H9 (cell line): ENCODE measurements around the gene CA9. TPM values are rescaled to one million over a fixed set of nuclear protein-coding genes. Genes with fewer than 3 reads are reported as not detected.

Experiments used
- DNase-seq: peaks from one replicate; pipeline ENCODE4 v3.0.0-alpha.2; 2017
- H2AFZ ChIP-seq: one replicate; pipeline ENCODE4 v1.6.1; 2013; ENCODE audit warnings: mild to moderate bottlenecking, low read length, control low read depth, moderate library complexity
- H2AK5ac ChIP-seq: 2 replicates; pipeline ENCODE4 v1.6.1; 2013; ENCODE audit warnings: low read length, control low read depth, mixed read lengths; ENCODE audit not compliant: insufficient read length
- H2BK120ac ChIP-seq: one replicate; pipeline ENCODE4 v1.6.1; 2013; ENCODE audit warnings: low read depth, mild to moderate bottlenecking, low read length, control low read depth, inconsistent platforms; ENCODE audit not compliant: poor library complexity, severe bottlenecking
- H2BK12ac ChIP-seq: 2 replicates; pipeline ENCODE4 v1.6.1; 2013; ENCODE audit warnings: low read length, control low read depth, mixed read lengths, low read depth; ENCODE audit not compliant: insufficient read length
- H2BK15ac ChIP-seq: 2 replicates; pipeline ENCODE4 v1.6.1; 2013; ENCODE audit warnings: low read depth, low read length, control low read depth
- H2BK20ac ChIP-seq: one replicate; pipeline ENCODE4 v1.6.1; 2013; ENCODE audit warnings: low read depth, mild to moderate bottlenecking, low read length, control low read depth, inconsistent platforms; ENCODE audit not compliant: poor library complexity, severe bottlenecking
- H2BK5ac ChIP-seq: 2 replicates; pipeline ENCODE4 v1.6.1; 2013; ENCODE audit warnings: low read length, control low read depth, mixed read lengths; ENCODE audit not compliant: insufficient read length
- H3K14ac ChIP-seq: 2 replicates; pipeline ENCODE4 v1.6.1; 2013; ENCODE audit warnings: low read length, control low read depth; ENCODE audit not compliant: insufficient read depth
- H3K18ac ChIP-seq: 2 replicates; pipeline ENCODE4 v1.6.1; 2013; ENCODE audit warnings: low read depth, mild to moderate bottlenecking, mixed read lengths, low read length, control low read depth; ENCODE audit not compliant: insufficient read length
- H3K23ac ChIP-seq: 2 replicates; pipeline ENCODE4 v1.6.1; 2013; ENCODE audit warnings: low read length, control low read depth, mixed read lengths, low read depth; ENCODE audit not compliant: insufficient read length
- H3K23me2 ChIP-seq: 2 replicates; pipeline ENCODE4 v1.6.1; 2013; ENCODE audit warnings: low read depth, mild to moderate bottlenecking, mixed read lengths, low read length, control low read depth; ENCODE audit not compliant: insufficient read length, poor library complexity, severe bottlenecking
- H3K27ac ChIP-seq: 2 replicates; pipeline ENCODE4 v1.5.1; 2013; ENCODE audit warnings: low read length, control low read depth, mixed read lengths, low read depth; ENCODE audit not compliant: insufficient read length
- H3K27me3 ChIP-seq: 2 replicates; pipeline ENCODE4 v1.6.1; 2013; ENCODE audit warnings: low read length, control low read depth, inconsistent platforms; ENCODE audit not compliant: insufficient read depth
- H3K4ac ChIP-seq: 2 replicates; pipeline ENCODE4 v1.6.1; 2013; ENCODE audit warnings: low read depth, mild to moderate bottlenecking, control low read depth, inconsistent platforms, low read length, moderate library complexity
- H3K4me1 ChIP-seq: 2 replicates; pipeline ENCODE4 v1.6.1; 2013; ENCODE audit warnings: low read length, control low read depth, inconsistent platforms; ENCODE audit not compliant: insufficient read depth
- H3K4me2 ChIP-seq: 2 replicates; pipeline ENCODE4 v1.6.1; 2013; ENCODE audit warnings: low read length, control low read depth, mixed read lengths; ENCODE audit not compliant: insufficient read length, insufficient read depth
- H3K56ac ChIP-seq: 2 replicates; pipeline ENCODE4 v1.6.1; 2013; ENCODE audit warnings: low read depth, mild to moderate bottlenecking, mixed read lengths, low read length, control low read depth; ENCODE audit not compliant: insufficient read length
- H3K79me1 ChIP-seq: 2 replicates; pipeline ENCODE4 v1.6.1; 2013; ENCODE audit warnings: low read depth, mild to moderate bottlenecking, moderate library complexity, low read length, control low read depth, inconsistent platforms; ENCODE audit not compliant: insufficient read depth, poor library complexity, severe bottlenecking
- H3K79me2 ChIP-seq: 2 replicates; pipeline ENCODE4 v1.6.1; 2013; ENCODE audit warnings: low read length, control low read depth, inconsistent platforms; ENCODE audit not compliant: insufficient read depth
- H3K9ac ChIP-seq: 2 replicates; pipeline ENCODE4 v1.6.1; 2013; ENCODE audit warnings: low read length, control low read depth, mixed read lengths; ENCODE audit not compliant: insufficient read length; ENCODE audit errors: extremely low read depth
- H3K9me3 ChIP-seq: one replicate; pipeline ENCODE4 v1.6.1; 2013; ENCODE audit warnings: low read depth, low read length, inconsistent platforms; ENCODE audit not compliant: control insufficient read depth
- H3T11ph ChIP-seq: one replicate; pipeline ENCODE4 v1.6.1; 2013; ENCODE audit warnings: mild to moderate bottlenecking, low read length, control low read depth, inconsistent platforms
- H4K20me1 ChIP-seq: one replicate; pipeline ENCODE4 v1.6.1; 2013; ENCODE audit not compliant: control insufficient read depth, insufficient read length, insufficient read depth
- H4K5ac ChIP-seq: 2 replicates; pipeline ENCODE4 v1.6.1; 2013; ENCODE audit warnings: low read depth, mild to moderate bottlenecking, mixed read lengths, low read length, control low read depth; ENCODE audit not compliant: insufficient read length
- H4K8ac ChIP-seq: replicated peaks from 2 replicates; pipeline ENCODE4 v1.6.1; 2013; ENCODE audit warnings: low read length, control low read depth, mixed read lengths, low read depth; ENCODE audit not compliant: insufficient read length
- H4K91ac ChIP-seq: 2 replicates; pipeline ENCODE4 v1.6.1; 2013; ENCODE audit warnings: low read depth, mild to moderate bottlenecking, moderate library complexity, mixed read lengths, low read length, control low read depth; ENCODE audit not compliant: insufficient read length
- H3K27ac Mint-ChIP-seq, 3 experiments: 2 replicates in 2 of 3; 3 replicates in 1 of 3; pipeline ENCODE4 v1.8.0; 2020 to 2021; ENCODE audit warnings: mixed read lengths in 3 of 3, mild to moderate bottlenecking in 1 of 3, moderate library complexity in 1 of 3
- H3K27me3 Mint-ChIP-seq: 2 replicates; pipeline ENCODE4 v1.8.0; 2021; ENCODE audit warnings: low read depth, mild to moderate bottlenecking, moderate library complexity, mixed read lengths
- H3K36me3 Mint-ChIP-seq, 3 experiments: 2 replicates in 2 of 3; 3 replicates in 1 of 3; pipeline ENCODE4 v1.8.0; 2020 to 2021; ENCODE audit warnings: low read depth in 3 of 3, mixed read lengths in 3 of 3; ENCODE audit not compliant: insufficient read depth in 1 of 3
- H3K4me1 Mint-ChIP-seq, 2 experiments: 2 replicates each; pipeline ENCODE4 v1.8.0; 2020; ENCODE audit warnings: mixed read lengths in 2 of 2
- H3K4me3 Mint-ChIP-seq, 2 experiments: 2 replicates in 1 of 2; 3 replicates in 1 of 2; pipeline ENCODE4 v1.8.0; 2020 to 2021; ENCODE audit warnings: mild to moderate bottlenecking in 2 of 2, mixed read lengths in 2 of 2, moderate library complexity in 1 of 2
- H3K9me3 Mint-ChIP-seq, 2 experiments: 2 replicates in 1 of 2; 3 replicates in 1 of 2; pipeline ENCODE4 v1.8.0; 2020; ENCODE audit warnings: mild to moderate bottlenecking in 2 of 2, mixed read lengths in 2 of 2, moderate library complexity in 1 of 2
- CTCF ChIP-seq: fragments of 200-600 bp; sonication (generic); conservative IDR thresholded peaks from 3 replicates; pipeline ENCODE4 v1.8.0; 2021; ENCODE audit warnings: antibody characterized with exemption, mild to moderate bottlenecking
- WGBS: extraction: QIAGEN DNeasy Blood & Tissue Kit; methylation state at CpG from one replicate; pipeline ENCODE4 v1.1.7; 2013; ENCODE audit warnings: missing lambda C conversion rate, low lambda C conversion rate, mixed read lengths; ENCODE audit not compliant: insufficient read length; ENCODE audit errors: extremely low coverage; 5-methylcytosine and 5-hydroxymethylcytosine counted together
- total RNA-seq: library from RNA; stranded (reverse); gene quantifications from 2 replicates; pipeline ENCODE4 v1.2.1, GENCODE V29; 2021

Gene CA9
- total RNA-seq, 1 experiment from 2014 or later, result 0.94 TPM

DNA sequence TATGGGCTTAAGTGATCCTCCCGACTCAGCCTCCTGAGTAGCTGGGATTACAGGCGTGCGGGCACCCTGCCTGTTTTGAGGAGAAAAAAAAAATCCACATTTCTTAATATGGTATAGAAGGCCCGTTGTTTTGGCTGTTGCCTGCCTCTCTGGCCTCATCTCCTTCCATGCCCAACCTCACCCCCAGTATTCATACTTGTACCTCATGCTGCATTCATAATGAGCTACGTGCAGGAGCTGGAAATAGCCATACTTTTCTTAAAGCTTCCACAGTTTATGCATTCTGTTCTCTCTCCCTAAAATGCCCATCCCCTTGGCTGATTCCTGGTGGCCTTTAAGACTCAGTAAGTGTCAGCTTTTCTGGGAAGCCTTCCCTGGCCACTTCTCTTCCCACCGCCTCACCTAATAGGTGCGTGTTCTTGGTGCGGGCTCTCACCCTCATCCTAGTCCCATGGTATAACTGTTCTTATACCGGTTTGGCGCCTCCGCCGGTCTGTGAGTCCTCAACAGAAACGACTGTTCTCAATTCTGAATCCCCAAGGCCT lies 18.1 kb downstream of the CA9 start:
- H2BK5ac ChIP-seq, result no peak overlapping the region
- no peak overlapping the region for H2BK12ac ChIP-seq
- DNase-seq, result peak; percentile 52
- H3K79me2 ChIP-seq, result no peaks in the 10 kb centered on the region; the same call in 1 of the 2 replicates
- Mint-ChIP-seq H3K36me3 (peaks cover 6 to 22% (median 13%) of the 10 kb centered on the region in 3 experiments), H3K27ac (peak overlapping the region in 1 of 3 experiments; percentile 42; a peak in 2 of 7 replicates), H3K9me3 (peaks cover 0 to 2% of the 10 kb centered on the region in 2 experiments; a peak in 2 of 5 replicates), H3K27me3 (no peaks in the 10 kb centered on the region; the same call in 1 of the 2 replicates), H3K4me3 (peak overlapping the region; percentile 84 to 93), H3K4me1 (peaks cover 26 to 27% of the 10 kb centered on the region in 2 experiments)
- peaks cover 3% of the 10 kb centered on the region; the same call in 1 of the 2 replicates for H3K4me1 ChIP-seq
- no peak overlapping the region for H3K14ac ChIP-seq
- H3K23ac ChIP-seq, result no peak overlapping the region
- H2BK15ac ChIP-seq, result no peak overlapping the region
- H2BK20ac ChIP-seq, result no peak overlapping the region
- H3K4me2 ChIP-seq, result peak overlapping the region; percentile 65
- no peaks in the 10 kb centered on the region for H3K79me1 ChIP-seq
- H2BK120ac ChIP-seq, result no peak overlapping the region
- no peaks in the 10 kb centered on the region for H3K27me3 ChIP-seq
- no peak overlapping the region for H4K91ac ChIP-seq
- H3K27ac ChIP-seq, result no peak overlapping the region
- no peak overlapping the region for H3K9ac ChIP-seq
- H3K23me2 ChIP-seq, result peaks cover 6% of the 10 kb centered on the region
- no peak overlapping the region for H3K4ac ChIP-seq
- H3K56ac ChIP-seq, result no peak overlapping the region
- H2AK5ac ChIP-seq, result no peak overlapping the region
- no peaks in the 10 kb centered on the region for H3K9me3 ChIP-seq
- no peak overlapping the region for H2AFZ ChIP-seq
- no peak overlapping the region for H4K8ac ChIP-seq
- H4K20me1 ChIP-seq, result no peaks in the 10 kb centered on the region
- no peak overlapping the region for H4K5ac ChIP-seq
- no peak overlapping the region for H3T11ph ChIP-seq
- TF ChIP-seq CTCF, result peak; percentile 31; the same call in 2 of the 3 replicates
- no CpG with 5 or more reads among the region's 13 CpGs for WGBS
- H3K18ac ChIP-seq, result no peak overlapping the region
